Activated B cell treated with CpG ODN at 0.5 μM for 24 hours (primary cell): ENCODE data around the gene OXLD1. TPM values are rescaled to one million over a fixed set of nuclear protein-coding genes. Genes with fewer than 3 reads are reported as not detected.

Experiments used
- ATAC-seq: fragments of 200-7000 bp; cut with Tn5 transposase; one replicate; pipeline ENCODE4 v1.10.0; 2021; ENCODE audit warnings: low read depth, mild to moderate bottlenecking, moderate library complexity
- CTCF ChIA-PET: fragments of 350-600 bp; sonication (Branson Sonifier 250); formaldehyde crosslinking; loops from one replicate; lab custom pipeline; 2021; ENCODE audit warnings: antibody characterized with exemption; lab: Charles Lee
- POLR2A ChIA-PET: fragments of 350-600 bp; sonication (Branson Sonifier 250); formaldehyde crosslinking; loops from one replicate; lab custom pipeline; 2021; ENCODE audit warnings: antibody characterized with exemption; lab: Charles Lee
- DNase-seq: peaks from one replicate; pipeline ENCODE4 v3.0.0; 2022
- H3K27ac Mint-ChIP-seq: one replicate; pipeline ENCODE4 v1.8.0; 2020; ENCODE audit warnings: mixed read lengths
- H3K27me3 Mint-ChIP-seq: one replicate; pipeline ENCODE4 v1.8.0; 2021; ENCODE audit warnings: mixed read lengths
- H3K36me3 Mint-ChIP-seq: one replicate; pipeline ENCODE4 v1.8.0; 2021; ENCODE audit warnings: low read depth, mixed read lengths
- H3K4me1 Mint-ChIP-seq: one replicate; pipeline ENCODE4 v1.8.0; 2021; ENCODE audit warnings: mixed read lengths
- H3K4me3 Mint-ChIP-seq: one replicate; pipeline ENCODE4 v1.8.0; 2020; ENCODE audit warnings: mild to moderate bottlenecking, mixed read lengths
- H3K9me3 Mint-ChIP-seq: one replicate; pipeline ENCODE4 v1.8.0; 2020; ENCODE audit warnings: mixed read lengths
- intact Hi-C: fragments of 100-400 bp; cut with micrococcal nuclease; formaldehyde crosslinking; loops from one replicate; pipeline ENCODE4 v1.15.1; 2024
- total RNA-seq: library from RNA; stranded (reverse); gene quantifications from 2 replicates; pipeline ENCODE4 v1.2.3, GENCODE V29; 2022
- TF ChIP-seq, protein P1 (sequence below): fragments of 200-600 bp; IDR thresholded peaks from one replicate; pipeline ENCODE4 v1.8.0; 2022; ENCODE audit warnings: antibody characterized with exemption, mild to moderate bottlenecking

The OXLD1 gene
- total RNA-seq, 1 donor from 2014 or later: 37.3 TPM

DNA sequence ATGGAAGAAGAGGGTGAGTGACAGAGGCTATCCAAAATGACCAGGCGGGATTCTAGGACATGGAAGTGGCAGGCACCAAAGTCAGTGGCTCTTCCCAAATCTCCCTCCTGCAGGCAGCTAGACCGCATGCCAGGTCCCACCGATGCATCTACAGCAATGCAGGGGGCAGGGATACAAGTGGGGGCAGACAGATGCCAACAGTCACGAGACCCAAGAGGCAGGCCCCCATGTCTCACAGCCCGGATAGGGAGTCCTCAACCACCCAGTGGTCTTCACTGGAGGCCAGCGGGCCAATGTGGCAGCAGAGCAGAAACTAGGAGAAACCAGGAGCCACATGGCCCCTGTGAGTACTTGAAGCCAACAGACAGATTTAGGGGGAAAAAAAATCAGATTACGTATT, 49.5 kb downstream of the OXLD1 start:
- H3K27me3 Mint-ChIP-seq: no peaks in the 10 kb centered on the region
- H3K4me1 Mint-ChIP-seq: no peaks in the 10 kb centered on the region
- DNase-seq: no peak
- TF ChIP-seq, protein P1, sequence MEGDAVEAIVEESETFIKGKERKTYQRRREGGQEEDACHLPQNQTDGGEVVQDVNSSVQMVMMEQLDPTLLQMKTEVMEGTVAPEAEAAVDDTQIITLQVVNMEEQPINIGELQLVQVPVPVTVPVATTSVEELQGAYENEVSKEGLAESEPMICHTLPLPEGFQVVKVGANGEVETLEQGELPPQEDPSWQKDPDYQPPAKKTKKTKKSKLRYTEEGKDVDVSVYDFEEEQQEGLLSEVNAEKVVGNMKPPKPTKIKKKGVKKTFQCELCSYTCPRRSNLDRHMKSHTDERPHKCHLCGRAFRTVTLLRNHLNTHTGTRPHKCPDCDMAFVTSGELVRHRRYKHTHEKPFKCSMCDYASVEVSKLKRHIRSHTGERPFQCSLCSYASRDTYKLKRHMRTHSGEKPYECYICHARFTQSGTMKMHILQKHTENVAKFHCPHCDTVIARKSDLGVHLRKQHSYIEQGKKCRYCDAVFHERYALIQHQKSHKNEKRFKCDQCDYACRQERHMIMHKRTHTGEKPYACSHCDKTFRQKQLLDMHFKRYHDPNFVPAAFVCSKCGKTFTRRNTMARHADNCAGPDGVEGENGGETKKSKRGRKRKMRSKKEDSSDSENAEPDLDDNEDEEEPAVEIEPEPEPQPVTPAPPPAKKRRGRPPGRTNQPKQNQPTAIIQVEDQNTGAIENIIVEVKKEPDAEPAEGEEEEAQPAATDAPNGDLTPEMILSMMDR: no peak
- CTCF ChIA-PET: no interaction called here
- POLR2A ChIA-PET: no interaction called here
- H3K9me3 Mint-ChIP-seq: no peaks in the 10 kb centered on the region
- H3K36me3 Mint-ChIP-seq: peaks cover 72% of the 10 kb centered on the region
- ATAC-seq: no peak
- H3K4me3 Mint-ChIP-seq: no peak overlapping the region
- no peak overlapping the region for H3K27ac Mint-ChIP-seq
- intact Hi-C loops: no loop called here

DNA sequence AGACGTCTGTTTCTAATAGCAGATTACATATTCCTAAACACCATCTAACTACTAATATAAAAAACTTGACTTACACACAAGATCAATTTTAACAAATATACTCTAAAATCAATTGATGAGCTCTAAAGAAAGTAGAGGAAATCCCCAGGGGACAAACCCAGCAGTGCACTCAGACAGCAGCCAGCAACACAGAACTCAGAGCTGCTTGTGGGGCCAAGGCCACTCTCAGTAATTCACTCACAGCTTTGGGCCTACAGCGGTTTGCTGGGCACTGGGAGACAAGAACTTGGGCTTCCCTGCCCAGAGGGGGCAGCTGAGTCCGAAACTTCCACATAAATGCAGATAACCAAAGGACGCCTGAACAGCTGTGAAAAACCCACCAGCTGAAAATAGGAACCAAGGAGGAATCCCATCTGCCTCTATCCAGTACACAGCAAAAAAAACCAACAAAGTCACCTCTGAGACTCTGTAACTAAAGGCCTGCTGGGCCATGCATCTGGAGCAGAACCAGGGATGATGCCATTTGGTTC, 50.9 kb downstream of the OXLD1 start:
- no peak for ATAC-seq
- Mint-ChIP-seq H3K36me3 (peaks cover 59% of the 10 kb centered on the region), H3K4me1 (no peaks in the 10 kb centered on the region), H3K4me3 (no peak overlapping the region), H3K9me3 (no peaks in the 10 kb centered on the region), H3K27ac (no peak overlapping the region), H3K27me3 (no peaks in the 10 kb centered on the region)
- POLR2A ChIA-PET: interaction anchor here (1.1 kb wide), 1 partner anchor 29 kb away, joined by 3 read pairs; no protein-coding TSS in a partner anchor
- intact Hi-C loops: no loop called here
- TF ChIP-seq, protein P1: no peak
- no peak for DNase-seq
- CTCF ChIA-PET: interaction anchor here (0.9 kb wide), 1 partner anchor 14 kb away, joined by 3 read pairs; no protein-coding TSS in a partner anchor

Other genes with a start within 250 kb of the OXLD1 start
- gene ACTG1, start 153.8 kb downstream of the OXLD1 start, total RNA-seq: 2,863 and 2,949 TPM in 2 replicates
- 3.2 and 5.5 TPM in 2 replicates for gene FSCN2, start 138.2 kb downstream of the OXLD1 start, total RNA-seq
- 42.6 and 48.2 TPM in 2 replicates for gene FAAP100, start 114.3 kb downstream of the OXLD1 start, total RNA-seq
- gene NPLOC4, start 29.5 kb downstream of the OXLD1 start, total RNA-seq: 96.8 and 132 TPM in 2 replicates
- gene TSPAN10, start 29.4 kb downstream of the OXLD1 start, total RNA-seq: 0.34 and 0.95 TPM in 2 replicates
- 0.42 and 1.2 TPM in 2 replicates for gene PDE6G, start 10.1 kb downstream of the OXLD1 start, total RNA-seq
- 34.7 and 41.3 TPM in 2 replicates for gene CCDC137, start 132 bp upstream of the OXLD1 start, total RNA-seq
- gene ARL16, start 17.2 kb upstream of the OXLD1 start, total RNA-seq: 30.7 and 33.3 TPM in 2 replicates
- gene HGS, start 17.4 kb upstream of the OXLD1 start, total RNA-seq: 132 and 151 TPM in 2 replicates
- 68.8 and 69.8 TPM in 2 replicates for gene MRPL12, start 36.8 kb upstream of the OXLD1 start, total RNA-seq
- 6.1 and 6.4 TPM in 2 replicates for gene SLC25A10, start 45.7 kb upstream of the OXLD1 start, total RNA-seq
- 0.20 TPM in 1 of 2 replicates, not detected in the other for gene GCGR, start 137.5 kb upstream of the OXLD1 start, total RNA-seq
- gene MCRIP1, start 166.7 kb upstream of the OXLD1 start, total RNA-seq: 75.0 and 90.4 TPM in 2 replicates
- not detected in 2 replicates for gene PPP1R27, start 168.4 kb upstream of the OXLD1 start, total RNA-seq
- gene P4HB, start 193.9 kb upstream of the OXLD1 start, total RNA-seq: 202 and 225 TPM in 2 replicates
- 396 and 464 TPM in 2 replicates for gene ARHGDIA, start 204.7 kb upstream of the OXLD1 start, total RNA-seq
- gene ALYREF, start 225.0 kb upstream of the OXLD1 start, total RNA-seq: 85.3 and 99.3 TPM in 2 replicates
- gene ANAPC11, start 225.1 kb upstream of the OXLD1 start, total RNA-seq: 64.2 and 83.8 TPM in 2 replicates
- 0.24 and 0.27 TPM in 2 replicates for gene NPB, start 235.6 kb upstream of the OXLD1 start, total RNA-seq
- gene PCYT2, start 244.8 kb upstream of the OXLD1 start, total RNA-seq: 40.3 and 44.1 TPM in 2 replicates